Cardiac fibroblast (primary cell): ENCODE results near the gene XPNPEP2.

Experiments
- DNase-seq, 2 donors: peaks; one replicate each; pipeline versions ENCODE4 v3.0.0 to v3.0.0-alpha.2; 2010; ENCODE audit warnings: low read depth in 2 of 2
- H3K4me3 ChIP-seq, 2 donors: replicated peaks in 1 of 2; 1 replicate in 1 of 2; 2 replicates in 1 of 2; pipeline ENCODE4 v1.5.1; 2011; ENCODE audit warnings: low read depth in 2 of 2, low read length in 2 of 2, mild to moderate bottlenecking in 2 of 2, moderate library complexity in 1 of 2
- CTCF ChIP-seq: IDR thresholded peaks from one replicate; pipeline ENCODE4 v1.5.1; 2011; ENCODE audit warnings: low read depth, mild to moderate bottlenecking, low read length, inconsistent platforms

The XPNPEP2 gene

GRCh38 chrX:129738466-129739308, at the start of gene XPNPEP2:
Gene XPNPEP2, plus strand, starts transcription at chrX:129738979. Its CDS starts 235 bp downstream, at chrX:129739214.
- no peak for TF ChIP-seq CTCF
- no peak within 1 kb of the TSS for H3K4me3 ChIP-seq
- peak in 1 of 2 donors; percentile 84 for DNase-seq

GRCh38 chrX:129689796-129690195, 49.0 kb upstream of the XPNPEP2 start:
- no peak overlapping the region for H3K4me3 ChIP-seq
- DNase-seq, result no peak
- TF ChIP-seq CTCF, result no peak

GRCh38 chrX:129690435-129690834, 48.3 kb upstream of the XPNPEP2 start:
- TF ChIP-seq CTCF, result no peak
- DNase-seq, result peak in 1 of 2 donors; percentile 81
- no peak overlapping the region for H3K4me3 ChIP-seq

GRCh38 chrX:129693354-129693753, 45.4 kb upstream of the XPNPEP2 start:
- DNase-seq, result no peak
- no peak for TF ChIP-seq CTCF

GRCh38 chrX:129694805-129695204, 44.0 kb upstream of the XPNPEP2 start:
- no peak for DNase-seq
- no peak for TF ChIP-seq CTCF
- H3K4me3 ChIP-seq, result no peak overlapping the region

More at GRCh38 chrX:129693354-129693753, 45.4 kb upstream of the XPNPEP2 start:
- no peak overlapping the region for H3K4me3 ChIP-seq

- TF ChIP-seq CTCF, result no peak
- DNase-seq, result no peak
- H3K4me3 ChIP-seq, result no peak overlapping the region
Observed at GRCh38 chrX:129695535-129695934, 43.2 kb upstream of the XPNPEP2 start.
